ENCODE measurements around the gene HRK. TPM values are rescaled to one million over a fixed set of nuclear protein-coding genes. Genes with fewer than 3 reads are reported as not detected.
A peak's percentile ranks its signal among the peaks of the same experiment; 100 is the strongest.

HRK gene
- total RNA-seq, 1 donor from 2014 or later: 2.4 TPM

DNA sequence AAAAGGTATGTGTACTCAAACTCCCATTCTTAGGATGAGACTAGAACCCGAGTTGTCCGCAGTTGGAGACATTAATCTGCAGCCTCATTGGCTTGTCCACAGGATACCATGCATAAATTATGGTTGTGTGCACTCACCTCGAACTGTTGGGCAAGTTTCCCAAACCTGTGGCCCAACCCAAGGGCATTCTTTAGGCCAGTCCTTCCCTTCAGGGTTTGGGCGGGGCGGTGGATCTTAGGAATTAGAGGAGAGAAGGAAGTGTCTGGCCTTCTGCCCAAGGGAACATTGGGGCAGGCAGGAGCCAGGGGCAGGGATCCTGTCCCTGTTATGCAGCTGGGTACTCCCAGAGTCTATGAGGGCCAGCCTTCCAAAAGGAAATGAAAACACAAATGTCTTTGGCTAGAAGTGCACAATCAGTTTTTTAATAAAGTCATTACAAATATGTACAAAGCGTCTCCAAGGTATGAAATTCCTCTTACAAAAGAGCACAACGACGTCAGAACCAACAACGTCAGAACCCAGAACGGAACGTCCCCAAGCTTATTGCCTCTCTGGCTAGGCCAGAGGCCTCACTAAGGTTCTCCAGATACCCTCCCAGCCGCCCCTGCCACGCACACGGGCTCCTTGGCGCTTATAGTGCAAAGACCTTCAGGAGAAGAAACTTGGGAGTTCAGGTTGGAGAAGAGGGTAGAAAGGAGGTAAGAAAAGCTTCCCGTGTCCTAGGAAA, 25.3 kb downstream of the HRK start:
- TF ChIP-seq, protein P1, sequence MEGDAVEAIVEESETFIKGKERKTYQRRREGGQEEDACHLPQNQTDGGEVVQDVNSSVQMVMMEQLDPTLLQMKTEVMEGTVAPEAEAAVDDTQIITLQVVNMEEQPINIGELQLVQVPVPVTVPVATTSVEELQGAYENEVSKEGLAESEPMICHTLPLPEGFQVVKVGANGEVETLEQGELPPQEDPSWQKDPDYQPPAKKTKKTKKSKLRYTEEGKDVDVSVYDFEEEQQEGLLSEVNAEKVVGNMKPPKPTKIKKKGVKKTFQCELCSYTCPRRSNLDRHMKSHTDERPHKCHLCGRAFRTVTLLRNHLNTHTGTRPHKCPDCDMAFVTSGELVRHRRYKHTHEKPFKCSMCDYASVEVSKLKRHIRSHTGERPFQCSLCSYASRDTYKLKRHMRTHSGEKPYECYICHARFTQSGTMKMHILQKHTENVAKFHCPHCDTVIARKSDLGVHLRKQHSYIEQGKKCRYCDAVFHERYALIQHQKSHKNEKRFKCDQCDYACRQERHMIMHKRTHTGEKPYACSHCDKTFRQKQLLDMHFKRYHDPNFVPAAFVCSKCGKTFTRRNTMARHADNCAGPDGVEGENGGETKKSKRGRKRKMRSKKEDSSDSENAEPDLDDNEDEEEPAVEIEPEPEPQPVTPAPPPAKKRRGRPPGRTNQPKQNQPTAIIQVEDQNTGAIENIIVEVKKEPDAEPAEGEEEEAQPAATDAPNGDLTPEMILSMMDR (IDR thresholded peaks at IDR 0.05; ENCODE audit: partially characterized antibody, unreplicated experiment): no peak
- Mint-ChIP-seq H3K4me3 (ENCODE audit: unreplicated experiment) (no peak overlapping the region), H3K36me3 (ENCODE audit: unreplicated experiment) (no peaks in the 10 kb centered on the region), H3K27ac (ENCODE audit: unreplicated experiment) (no peak overlapping the region), H3K4me1 (ENCODE audit: low read depth, unreplicated experiment) (peaks cover 39% of the 10 kb centered on the region), H3K9me3 (ENCODE audit: unreplicated experiment) (no peaks in the 10 kb centered on the region), H3K27me3 (ENCODE audit: unreplicated experiment) (peaks cover 3% of the 10 kb centered on the region)
- DNase-seq: no peak

DNA sequence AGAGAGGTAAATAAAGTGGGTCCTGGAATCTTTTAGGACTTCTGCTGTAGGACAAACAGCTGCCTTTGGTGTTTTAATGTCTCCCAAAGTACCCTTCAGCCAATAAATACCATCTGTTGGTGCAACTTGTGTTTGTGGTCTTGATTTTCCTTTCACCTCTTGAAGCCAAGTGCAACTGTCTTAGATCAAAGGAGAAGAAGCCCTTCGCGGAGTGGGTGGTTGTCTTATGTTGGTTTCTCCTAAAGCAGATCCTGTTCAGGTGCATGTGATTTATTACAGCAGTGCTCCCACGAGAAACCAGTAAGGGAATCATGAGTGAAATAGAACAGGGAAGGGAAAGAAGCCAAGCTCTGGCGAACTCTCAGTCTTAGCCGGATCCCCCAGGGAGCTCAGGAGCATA, 27.7 kb downstream of the HRK start:
- H3K4me1 Mint-ChIP-seq (ENCODE audit: low read depth, unreplicated experiment): peaks cover 26% of the 10 kb centered on the region
- H3K27me3 Mint-ChIP-seq (ENCODE audit: unreplicated experiment): peaks cover 6% of the 10 kb centered on the region
- H3K27ac Mint-ChIP-seq (ENCODE audit: unreplicated experiment): no peak overlapping the region
- peaks cover 2% of the 10 kb centered on the region for H3K9me3 Mint-ChIP-seq (ENCODE audit: unreplicated experiment)
- no peak for DNase-seq
- no peak overlapping the region for H3K4me3 Mint-ChIP-seq (ENCODE audit: unreplicated experiment)
- TF ChIP-seq, protein P1 (IDR thresholded peaks at IDR 0.05; ENCODE audit: partially characterized antibody, unreplicated experiment): no peak
- peaks cover under 1% of the 10 kb centered on the region for H3K36me3 Mint-ChIP-seq (ENCODE audit: unreplicated experiment)

DNA sequence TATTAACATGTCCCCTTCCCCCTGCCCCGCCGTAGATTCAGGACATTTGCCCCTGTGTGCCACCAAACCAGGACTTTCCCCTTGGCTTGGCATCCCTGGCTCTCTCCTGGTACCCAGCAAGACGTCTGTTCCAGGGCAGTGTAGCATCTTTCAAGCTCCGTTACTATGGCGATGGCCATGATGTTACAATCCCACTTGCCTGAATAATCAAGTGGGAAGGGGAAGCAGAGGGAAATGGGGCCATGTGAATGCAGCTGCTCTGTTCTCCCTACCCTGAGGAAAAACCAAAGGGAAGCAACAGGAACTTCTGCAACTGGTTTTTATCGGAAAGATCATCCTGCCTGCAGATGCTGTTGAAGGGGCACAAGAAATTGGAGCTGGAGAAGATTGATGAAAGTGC, 28.9 kb downstream of the HRK start:
- Mint-ChIP-seq H3K9me3 (ENCODE audit: unreplicated experiment) (peaks cover 3% of the 10 kb centered on the region), H3K36me3 (ENCODE audit: unreplicated experiment) (peaks cover 7% of the 10 kb centered on the region), H3K27me3 (ENCODE audit: unreplicated experiment) (peaks cover 6% of the 10 kb centered on the region), H3K4me3 (ENCODE audit: unreplicated experiment) (peak overlapping the region; percentile 22), H3K27ac (ENCODE audit: unreplicated experiment) (no peak overlapping the region), H3K4me1 (ENCODE audit: low read depth, unreplicated experiment) (peaks cover 19% of the 10 kb centered on the region)
- DNase-seq: no peak
- TF ChIP-seq, protein P1 (IDR thresholded peaks at IDR 0.05; ENCODE audit: partially characterized antibody, unreplicated experiment): no peak

DNA sequence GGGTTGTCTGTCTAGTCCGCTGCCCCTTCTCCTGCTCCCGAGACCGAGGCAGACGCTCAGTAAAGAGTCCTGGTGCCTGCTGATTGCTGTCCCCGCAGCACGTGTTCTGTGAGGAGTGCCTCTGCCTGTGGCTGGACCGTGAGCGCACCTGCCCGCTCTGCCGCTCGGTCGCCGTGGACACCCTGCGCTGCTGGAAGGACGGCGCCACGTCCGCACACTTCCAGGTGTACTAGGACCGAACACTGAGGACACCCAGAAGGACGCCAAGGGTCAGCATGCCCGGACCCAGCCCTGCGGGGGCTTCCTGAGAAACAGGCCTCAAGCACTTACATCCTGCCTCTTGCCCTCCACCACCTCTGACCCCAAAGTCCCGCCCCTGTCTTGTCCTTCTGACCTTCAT, 32.0 kb downstream of the HRK start:
- peaks cover 18% of the 10 kb centered on the region for H3K4me1 Mint-ChIP-seq (ENCODE audit: low read depth, unreplicated experiment)
- H3K27ac Mint-ChIP-seq (ENCODE audit: unreplicated experiment): no peak overlapping the region
- peaks cover 11% of the 10 kb centered on the region for H3K36me3 Mint-ChIP-seq (ENCODE audit: unreplicated experiment)
- H3K9me3 Mint-ChIP-seq (ENCODE audit: unreplicated experiment): peaks cover 3% of the 10 kb centered on the region
- no peak overlapping the region for H3K4me3 Mint-ChIP-seq (ENCODE audit: unreplicated experiment)
- peaks cover 6% of the 10 kb centered on the region for H3K27me3 Mint-ChIP-seq (ENCODE audit: unreplicated experiment)
- TF ChIP-seq, protein P1 (IDR thresholded peaks at IDR 0.05; ENCODE audit: partially characterized antibody, unreplicated experiment): no peak
- DNase-seq: no peak

DNA sequence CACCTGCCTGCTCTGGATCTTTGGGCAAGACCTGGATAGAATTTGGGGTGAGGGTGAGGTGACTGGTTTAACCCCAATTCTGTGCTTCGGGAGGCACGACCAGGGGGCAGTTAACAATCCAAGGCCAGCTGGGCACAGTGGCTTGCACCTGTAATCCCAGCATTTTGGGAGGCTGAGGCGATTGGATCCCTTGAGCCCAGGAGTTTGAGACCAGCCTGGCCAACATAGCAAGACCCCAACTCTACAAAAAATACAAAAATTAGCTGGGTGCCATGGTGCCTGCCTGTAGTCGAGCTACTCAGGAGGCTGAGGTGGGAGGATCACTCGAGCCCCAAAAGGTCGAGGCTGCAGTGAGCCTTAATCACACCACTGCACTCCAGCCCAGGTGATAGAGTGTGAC, 38.2 kb downstream of the HRK start:
- Mint-ChIP-seq H3K4me1 (ENCODE audit: low read depth, unreplicated experiment) (peaks cover 2% of the 10 kb centered on the region), H3K27me3 (ENCODE audit: unreplicated experiment) (no peaks in the 10 kb centered on the region), H3K27ac (ENCODE audit: unreplicated experiment) (no peak overlapping the region), H3K36me3 (ENCODE audit: unreplicated experiment) (peaks cover 7% of the 10 kb centered on the region), H3K4me3 (ENCODE audit: unreplicated experiment) (no peak overlapping the region), H3K9me3 (ENCODE audit: unreplicated experiment) (no peaks in the 10 kb centered on the region)
- DNase-seq: no peak
- TF ChIP-seq, protein P1 (IDR thresholded peaks at IDR 0.05; ENCODE audit: partially characterized antibody, unreplicated experiment): no peak

Measured in glutamatergic neuron (in vitro differentiated cells).